OCI-LY3 (cell line): Measurements from ENCODE around the gene MCF2L2.

Experiments
- EZH2phosphoT487 ChIP-seq: fragments of 200-600 bp; shearing (Covaris generic); IDR thresholded peaks from 2 replicates; pipeline ENCODE4 v1.6.1; 2018; ENCODE audit warnings: antibody characterized with exemption, mixed run types, low read depth
- TF ChIP-seq, protein P1 (sequence below): fragments of 200-600, 300-600 bp; sonication (generic); IDR thresholded peaks from 2 replicates; pipeline ENCODE4 v1.5.1; 2014; ENCODE audit warnings: antibody characterized with exemption, low read length, low read depth

GRCh38 chr3:183388213-183388895 lies 40.1 kb downstream of the MCF2L2 start:
- TF ChIP-seq, protein P1, sequence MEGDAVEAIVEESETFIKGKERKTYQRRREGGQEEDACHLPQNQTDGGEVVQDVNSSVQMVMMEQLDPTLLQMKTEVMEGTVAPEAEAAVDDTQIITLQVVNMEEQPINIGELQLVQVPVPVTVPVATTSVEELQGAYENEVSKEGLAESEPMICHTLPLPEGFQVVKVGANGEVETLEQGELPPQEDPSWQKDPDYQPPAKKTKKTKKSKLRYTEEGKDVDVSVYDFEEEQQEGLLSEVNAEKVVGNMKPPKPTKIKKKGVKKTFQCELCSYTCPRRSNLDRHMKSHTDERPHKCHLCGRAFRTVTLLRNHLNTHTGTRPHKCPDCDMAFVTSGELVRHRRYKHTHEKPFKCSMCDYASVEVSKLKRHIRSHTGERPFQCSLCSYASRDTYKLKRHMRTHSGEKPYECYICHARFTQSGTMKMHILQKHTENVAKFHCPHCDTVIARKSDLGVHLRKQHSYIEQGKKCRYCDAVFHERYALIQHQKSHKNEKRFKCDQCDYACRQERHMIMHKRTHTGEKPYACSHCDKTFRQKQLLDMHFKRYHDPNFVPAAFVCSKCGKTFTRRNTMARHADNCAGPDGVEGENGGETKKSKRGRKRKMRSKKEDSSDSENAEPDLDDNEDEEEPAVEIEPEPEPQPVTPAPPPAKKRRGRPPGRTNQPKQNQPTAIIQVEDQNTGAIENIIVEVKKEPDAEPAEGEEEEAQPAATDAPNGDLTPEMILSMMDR, result no peak
- no peak for TF ChIP-seq EZH2phosphoT487
